HG02759 (cell line): Measurements from ENCODE around the gene HECTD1.
"Not testable (repeated sequence)": the region's sequence is repeated elsewhere in the genome, so short reads cannot be mapped to it uniquely, and the experiment has no call there.

ENCODE experiments used
- ATAC-seq: cut with Tn5 transposase; IDR thresholded peaks from one replicate; pipeline ENCODE4 v1.9.1; 2021; ENCODE audit warnings: mild to moderate bottlenecking, moderate library complexity; ENCODE audit not compliant: unreplicated experiment

Gene HECTD1

DNA sequence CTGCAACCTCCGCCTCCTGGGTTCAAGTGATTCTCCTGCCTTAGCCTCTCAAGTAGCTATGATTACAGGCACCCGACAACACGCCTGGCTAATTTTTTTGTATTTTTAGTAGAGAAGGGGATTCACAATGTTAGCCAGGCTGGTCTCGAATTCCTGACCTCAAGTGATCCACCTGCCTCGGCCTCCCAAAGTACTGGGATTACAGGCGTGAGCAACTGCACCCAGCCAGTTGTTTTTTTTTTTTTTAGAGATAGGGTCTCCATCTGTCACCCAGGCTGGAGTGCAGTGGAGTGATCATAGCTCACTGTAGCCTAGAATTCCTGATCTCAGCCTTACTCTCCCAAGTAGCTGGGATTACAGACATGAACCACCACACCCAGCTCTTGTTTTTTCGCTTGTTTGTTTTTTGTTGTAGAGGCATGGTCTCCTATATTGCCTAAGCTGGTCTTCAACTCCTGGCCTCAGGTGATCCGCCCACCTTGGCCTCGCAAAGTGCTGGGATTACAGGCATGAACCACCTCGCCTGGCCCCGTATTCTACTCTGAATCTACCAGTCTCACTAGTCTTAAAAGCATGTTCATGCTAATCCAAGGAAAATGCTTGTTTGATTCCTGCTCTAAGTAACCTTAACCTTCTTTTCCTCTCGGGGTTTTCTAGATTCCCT is 149.8 kb downstream of the HECTD1 start:
- ATAC-seq: no peak

DNA sequence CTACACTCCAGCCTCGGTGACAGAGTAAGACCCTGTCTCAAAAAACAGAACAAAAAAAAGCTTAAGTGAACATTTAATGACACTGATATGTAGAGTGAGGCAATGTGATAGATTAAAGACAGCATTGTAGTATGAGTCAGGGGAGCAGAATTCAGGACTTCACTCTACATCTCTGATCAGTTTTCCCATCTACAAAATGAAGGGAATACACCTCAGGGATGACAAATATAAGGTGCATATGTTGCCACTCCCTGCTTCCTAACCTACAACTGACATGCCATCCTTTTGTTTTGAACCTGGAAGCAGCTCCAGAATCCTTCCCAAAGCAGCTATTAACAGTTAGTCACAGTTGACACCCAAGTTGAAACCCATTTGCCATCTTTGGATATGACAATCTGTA is 150.6 kb downstream of the HECTD1 start:
- no peak for ATAC-seq

DNA sequence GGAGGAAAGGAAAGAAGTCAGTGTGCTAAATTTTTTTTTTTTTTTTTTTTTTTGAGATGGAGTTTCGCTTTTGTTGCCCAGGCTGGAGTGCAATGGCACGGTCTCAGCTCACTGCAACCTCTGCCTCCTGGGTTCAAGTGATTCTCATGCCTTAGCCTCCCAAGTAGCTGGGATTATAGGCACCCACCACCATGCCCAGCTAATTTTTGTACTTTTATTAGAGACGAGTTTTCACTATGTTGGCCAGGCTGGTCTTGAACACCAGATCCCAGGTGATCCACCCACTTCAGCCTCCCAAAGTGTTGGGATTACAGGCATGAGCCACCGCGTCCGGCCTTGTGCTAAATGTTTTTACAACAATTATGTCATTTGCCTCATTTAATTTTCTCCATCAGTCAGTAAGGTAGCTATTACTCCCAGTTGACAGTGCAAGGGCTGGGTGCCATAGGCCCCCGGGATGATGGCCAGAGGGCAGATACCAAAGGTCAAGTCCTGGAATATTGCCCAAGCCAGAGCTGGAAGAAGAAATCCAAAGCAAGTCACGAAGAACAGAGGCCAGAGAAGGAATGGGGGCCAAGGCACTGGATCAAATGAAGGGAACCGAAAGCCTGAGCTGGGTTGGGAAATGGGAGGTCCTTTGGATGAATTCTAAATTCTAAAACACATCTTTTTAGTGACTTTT is 154.5 kb downstream of the HECTD1 start:
- ATAC-seq: not testable (repeated sequence)

DNA sequence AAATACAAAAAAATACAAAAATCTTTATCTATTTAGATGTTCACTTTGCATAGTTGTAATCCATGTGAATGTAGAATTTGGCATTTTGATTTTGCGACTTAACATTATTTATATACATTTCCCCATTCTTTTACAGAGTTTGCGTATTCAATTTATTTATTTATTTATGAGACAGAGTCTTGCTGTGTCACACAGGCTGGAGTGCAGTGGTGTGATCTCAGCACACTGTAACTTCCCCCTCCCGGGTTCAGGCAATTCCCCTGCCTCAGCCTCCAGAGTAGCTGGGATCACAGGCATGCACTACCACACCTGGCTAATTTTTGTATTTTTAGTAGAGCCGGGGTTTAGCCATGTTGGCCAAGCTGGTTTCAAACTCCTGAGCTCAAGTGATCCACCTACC is 156.1 kb downstream of the HECTD1 start:
- no peak for ATAC-seq

DNA sequence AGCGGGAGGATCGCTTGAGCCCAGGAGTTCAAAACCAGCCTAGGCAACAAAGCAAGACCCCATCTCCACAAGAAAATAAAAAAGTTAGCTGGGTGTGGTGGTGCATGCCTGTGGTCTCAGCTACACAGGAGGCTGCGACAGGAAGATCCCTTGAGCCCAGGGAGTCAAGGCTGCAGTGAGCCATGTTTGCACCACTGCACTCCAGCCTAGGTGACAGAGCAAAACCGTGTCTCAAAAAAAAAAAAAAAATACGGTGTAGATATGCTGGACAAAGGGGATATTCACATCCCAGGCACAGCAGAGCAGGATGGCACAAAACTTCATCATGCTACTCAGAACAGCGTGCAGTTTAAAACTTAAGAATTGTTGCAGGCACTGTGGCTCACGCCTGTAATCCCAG is 156.6 kb downstream of the HECTD1 start:
- no peak for ATAC-seq
